Parathyroid adenoma (tissue), 2 donors: ENCODE data around the gene NOS1AP.
"Not testable (repeated sequence)": the region's sequence is repeated elsewhere in the genome, so short reads cannot be mapped to it uniquely, and the experiment has no call there.

Source experiments
- H2AFZ ChIP-seq: fragments of 300-600 bp; sonication (generic); one replicate; pipeline ENCODE4 v1.7.0; 2017; ENCODE audit warnings: antibody characterized with exemption, mild to moderate bottlenecking
- H3K27ac ChIP-seq: fragments of 300-600 bp; sonication (generic); one replicate; pipeline ENCODE4 v1.7.0; 2017
- H3K27me3 ChIP-seq: fragments of 300-600 bp; sonication (generic); one replicate; pipeline ENCODE4 v1.7.0; 2017; ENCODE audit warnings: low read length; ENCODE audit not compliant: control insufficient read depth, insufficient read depth
- H3K36me3 ChIP-seq: fragments of 300-600 bp; sonication (generic); one replicate; pipeline ENCODE4 v1.7.0; 2017; ENCODE audit warnings: low read length; ENCODE audit not compliant: control insufficient read depth, insufficient read depth
- H3K4me1 ChIP-seq: fragments of 300-600 bp; sonication (generic); one replicate; pipeline ENCODE4 v1.7.0; 2017; ENCODE audit warnings: control low read depth
- H3K4me2 ChIP-seq: fragments of 300-600 bp; sonication (generic); one replicate; pipeline ENCODE4 v1.7.0; 2017; ENCODE audit warnings: low read length
- H3K4me3 ChIP-seq: fragments of 300-600 bp; sonication (generic); one replicate; pipeline ENCODE4 v1.7.0; 2017; ENCODE audit warnings: low read depth, low read length
- H3K79me2 ChIP-seq: fragments of 300-600 bp; sonication (generic); one replicate; pipeline ENCODE4 v1.7.0; 2017; ENCODE audit warnings: control low read depth
- H3K9ac ChIP-seq: fragments of 300-600 bp; sonication (generic); one replicate; pipeline ENCODE4 v1.7.0; 2017; ENCODE audit warnings: mild to moderate bottlenecking
- H3K9me3 ChIP-seq: fragments of 300-600 bp; sonication (generic); one replicate; pipeline ENCODE4 v1.7.0; 2017; ENCODE audit warnings: low read length; ENCODE audit not compliant: control insufficient read depth
- TF ChIP-seq, protein P1 (sequence below): fragments of 300-600 bp; sonication (generic); IDR thresholded peaks from one replicate; pipeline ENCODE4 v1.7.0; 2017; ENCODE audit warnings: antibody characterized with exemption, mild to moderate bottlenecking
- donor health status: primary hyperparathyroidism.

The NOS1AP gene

DNA sequence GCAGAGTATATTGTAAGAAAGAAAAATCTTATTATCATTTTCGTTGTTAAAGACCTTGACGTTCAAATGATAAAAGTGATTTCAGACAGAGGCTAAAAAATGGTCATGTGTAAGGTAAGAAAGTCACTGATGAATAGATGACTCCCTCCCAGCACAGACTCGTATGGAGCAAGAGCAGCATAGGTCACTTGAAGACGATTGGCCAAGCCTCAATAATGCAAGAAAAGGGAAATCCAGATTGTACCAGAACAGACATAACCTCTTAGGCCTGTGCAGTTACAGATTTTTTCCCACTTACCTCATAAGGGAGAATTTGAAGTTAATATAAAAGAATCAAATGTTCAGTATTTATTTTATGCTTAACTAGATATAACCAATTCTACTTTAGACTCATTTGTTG, 29.5 kb upstream of the NOS1AP start:
- H3K79me2 ChIP-seq: no peaks in the 10 kb centered on the region
- no peak overlapping the region for H3K27ac ChIP-seq
- H2AFZ ChIP-seq: no peak overlapping the region
- no peaks in the 10 kb centered on the region for H3K27me3 ChIP-seq
- no peak overlapping the region for H3K4me2 ChIP-seq
- H3K4me1 ChIP-seq: no peaks in the 10 kb centered on the region
- H3K36me3 ChIP-seq: no peaks in the 10 kb centered on the region
- no peak overlapping the region for H3K9ac ChIP-seq
- no peak overlapping the region for H3K4me3 ChIP-seq
- TF ChIP-seq, protein P1, sequence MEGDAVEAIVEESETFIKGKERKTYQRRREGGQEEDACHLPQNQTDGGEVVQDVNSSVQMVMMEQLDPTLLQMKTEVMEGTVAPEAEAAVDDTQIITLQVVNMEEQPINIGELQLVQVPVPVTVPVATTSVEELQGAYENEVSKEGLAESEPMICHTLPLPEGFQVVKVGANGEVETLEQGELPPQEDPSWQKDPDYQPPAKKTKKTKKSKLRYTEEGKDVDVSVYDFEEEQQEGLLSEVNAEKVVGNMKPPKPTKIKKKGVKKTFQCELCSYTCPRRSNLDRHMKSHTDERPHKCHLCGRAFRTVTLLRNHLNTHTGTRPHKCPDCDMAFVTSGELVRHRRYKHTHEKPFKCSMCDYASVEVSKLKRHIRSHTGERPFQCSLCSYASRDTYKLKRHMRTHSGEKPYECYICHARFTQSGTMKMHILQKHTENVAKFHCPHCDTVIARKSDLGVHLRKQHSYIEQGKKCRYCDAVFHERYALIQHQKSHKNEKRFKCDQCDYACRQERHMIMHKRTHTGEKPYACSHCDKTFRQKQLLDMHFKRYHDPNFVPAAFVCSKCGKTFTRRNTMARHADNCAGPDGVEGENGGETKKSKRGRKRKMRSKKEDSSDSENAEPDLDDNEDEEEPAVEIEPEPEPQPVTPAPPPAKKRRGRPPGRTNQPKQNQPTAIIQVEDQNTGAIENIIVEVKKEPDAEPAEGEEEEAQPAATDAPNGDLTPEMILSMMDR: no peak
- no peaks in the 10 kb centered on the region for H3K9me3 ChIP-seq

DNA sequence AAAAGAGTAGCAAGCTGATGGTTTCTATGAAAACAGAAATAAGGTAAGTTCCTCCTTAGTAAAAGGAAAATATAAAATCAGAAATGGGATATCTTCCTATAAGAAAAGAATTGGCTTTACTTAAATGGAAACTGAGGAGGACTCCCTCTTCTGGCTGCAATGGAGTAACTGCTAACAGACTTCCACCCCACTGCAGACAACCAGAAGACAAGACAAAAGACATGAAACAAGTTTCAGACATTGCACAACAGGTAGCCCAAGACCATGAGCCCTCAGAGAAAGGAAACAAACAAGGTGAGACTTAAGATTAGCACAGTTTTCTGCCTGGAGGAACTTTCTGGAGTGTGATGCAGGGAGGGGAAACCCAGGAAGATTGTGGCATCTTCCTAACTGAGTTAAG, 28.8 kb upstream of the NOS1AP start:
- no peak overlapping the region for H3K4me2 ChIP-seq
- no peak overlapping the region for H3K4me3 ChIP-seq
- H3K36me3 ChIP-seq: no peaks in the 10 kb centered on the region
- H3K9me3 ChIP-seq: no peaks in the 10 kb centered on the region
- no peak overlapping the region for H3K27ac ChIP-seq
- no peaks in the 10 kb centered on the region for H3K27me3 ChIP-seq
- no peaks in the 10 kb centered on the region for H3K4me1 ChIP-seq
- TF ChIP-seq, protein P1: no peak
- H3K79me2 ChIP-seq: no peaks in the 10 kb centered on the region
- H3K9ac ChIP-seq: no peak overlapping the region
- H2AFZ ChIP-seq: no peak overlapping the region

DNA sequence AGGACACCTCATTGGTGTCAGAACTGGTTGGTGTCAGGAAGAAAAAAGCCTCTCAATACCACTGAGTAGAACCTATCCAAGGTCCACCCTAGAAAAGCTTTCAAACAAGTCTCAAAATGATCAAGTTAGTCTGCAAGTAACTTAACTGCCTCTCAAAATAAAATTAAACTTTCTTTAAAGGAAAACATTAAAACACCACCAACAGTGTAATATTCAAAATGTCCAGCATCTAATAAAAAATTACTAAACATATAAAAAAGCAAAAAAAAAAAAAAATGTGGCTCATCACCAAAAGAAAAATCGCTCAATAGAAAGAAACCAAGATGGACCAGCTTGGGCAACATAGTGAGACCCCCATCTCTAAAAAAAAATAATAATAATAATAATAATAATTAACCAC, 27.1 kb upstream of the NOS1AP start:
- Histone ChIP-seq H2AFZ (no peak overlapping the region), H3K27me3 (no peaks in the 10 kb centered on the region), H3K4me3 (no peak overlapping the region), H3K4me1 (no peaks in the 10 kb centered on the region), H3K79me2 (no peaks in the 10 kb centered on the region), H3K27ac (no peak overlapping the region), H3K9ac (no peak overlapping the region), H3K4me2 (no peak overlapping the region), H3K36me3 (no peaks in the 10 kb centered on the region), H3K9me3 (no peaks in the 10 kb centered on the region)
- TF ChIP-seq, protein P1: no peak

DNA sequence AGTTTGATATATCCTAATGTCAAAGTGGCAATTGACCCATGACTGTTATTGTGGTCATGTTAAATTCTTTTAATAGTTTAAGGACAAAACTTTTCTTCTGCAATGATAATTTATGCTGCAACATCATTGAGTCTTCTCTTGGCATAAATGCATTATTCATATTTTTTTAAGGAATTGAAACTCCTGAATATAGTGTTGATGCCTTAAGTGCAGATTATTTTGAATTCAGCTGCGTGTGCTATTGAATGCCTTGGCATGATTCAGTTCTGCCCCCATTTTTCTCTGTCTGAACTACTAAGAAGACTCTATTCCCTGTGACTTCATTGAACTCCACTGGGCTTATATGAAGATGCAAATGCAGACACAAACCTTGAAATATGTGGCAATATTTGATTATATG, 22.6 kb upstream of the NOS1AP start:
- no peaks in the 10 kb centered on the region for H3K36me3 ChIP-seq
- no peak overlapping the region for H2AFZ ChIP-seq
- no peak overlapping the region for H3K4me3 ChIP-seq
- H3K27me3 ChIP-seq: no peaks in the 10 kb centered on the region
- H3K4me1 ChIP-seq: no peaks in the 10 kb centered on the region
- no peaks in the 10 kb centered on the region for H3K79me2 ChIP-seq
- TF ChIP-seq, protein P1: no peak
- no peak overlapping the region for H3K27ac ChIP-seq
- no peak overlapping the region for H3K4me2 ChIP-seq
- H3K9me3 ChIP-seq: no peaks in the 10 kb centered on the region
- H3K9ac ChIP-seq: no peak overlapping the region

DNA sequence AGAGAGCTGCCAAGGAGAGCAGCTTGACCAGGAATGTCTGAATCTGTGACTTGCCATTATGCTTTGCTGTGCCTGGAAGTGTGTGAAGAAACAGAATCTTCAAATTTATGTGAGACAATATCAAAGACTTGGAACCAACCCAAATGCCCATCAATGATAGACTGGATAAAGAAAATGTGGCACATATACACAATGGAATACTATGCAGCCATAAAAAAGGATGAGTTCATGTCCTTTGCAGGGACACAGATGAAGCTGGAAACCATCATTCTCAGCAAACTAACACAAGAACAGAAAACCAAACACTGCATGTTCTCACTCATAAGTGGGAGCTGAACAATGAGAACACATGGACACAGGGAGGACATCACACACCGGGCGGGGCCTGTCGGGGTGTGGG, 15.5 kb upstream of the NOS1AP start:
- not testable (repeated sequence) for H3K79me2 ChIP-seq, H3K9me3 ChIP-seq, H3K9ac ChIP-seq, H3K27me3 ChIP-seq, H3K4me2 ChIP-seq, H3K27ac ChIP-seq, H3K4me1 ChIP-seq, H3K4me3 ChIP-seq, H3K36me3 ChIP-seq, H2AFZ ChIP-seq
